SK-N-SH (cell line): ENCODE results near the gene DUSP15. TPM values are rescaled to one million over a fixed set of nuclear protein-coding genes. Genes with fewer than 3 reads are reported as not detected.
A peak's percentile ranks its signal among the peaks of the same experiment; 100 is the strongest.

Experiments used
- CTCF ChIA-PET: fragments of 300-600, 350-600 bp; formaldehyde crosslinking; extraction: SDS; loops from one replicate; lab custom pipeline; 2021; lab: Yijun Ruan, JAX
- POLR2A ChIA-PET: fragments of 350-600 bp; sonication (Branson Sonifier 250); formaldehyde crosslinking; extraction: SDS; loops from one replicate; lab custom pipeline; 2020; ENCODE audit warnings: antibody characterized with exemption, inconsistent platforms; lab: Yijun Ruan, JAX
- DNase-seq: peaks from one replicate; pipeline ENCODE4 v3.0.0; 2012
- H2AFZ ChIP-seq: fragments of 200-600 bp; sonication (generic); 2 replicates; pipeline ENCODE4 v1.8.1; 2016; ENCODE audit warnings: antibody characterized with exemption, mild to moderate bottlenecking, low read depth
- H3F3A ChIP-seq: fragments of 200-600 bp; sonication (generic); replicated peaks from 2 replicates; pipeline ENCODE3; 2016; ENCODE audit warnings: antibody characterized with exemption, mild to moderate bottlenecking; ENCODE audit not compliant: insufficient read depth
- H3K27ac ChIP-seq, 2 experiments: fragments of 200-500 bp in 1 of 2; fragments of 200-600 bp in 1 of 2; sonication (Bioruptor generic) in 1 of 2; sonication (generic), shearing (Covaris generic) in 1 of 2; 2 replicates each; pipeline versions ENCODE4 v1.5.1 to v1.6.1; 2014 to 2016; ENCODE audit warnings: low read depth in 2 of 2, inconsistent platforms in 1 of 2, low read length in 1 of 2, mild to moderate bottlenecking in 1 of 2, mixed read lengths in 1 of 2
- H3K27me3 ChIP-seq: fragments of 200-600 bp; sonication (generic), shearing (Covaris generic); 2 replicates; pipeline ENCODE4 v1.6.1; 2016; ENCODE audit warnings: mixed run types; ENCODE audit not compliant: insufficient read depth
- H3K36me3 ChIP-seq, 2 experiments: fragments of 200-500 bp in 1 of 2; fragments of 200-600 bp in 1 of 2; sonication (Bioruptor generic) in 1 of 2; sonication (generic) in 1 of 2; replicated peaks in 1 of 2; 2 replicates each; pipeline versions ENCODE3 to v1.5.1; 2014 to 2016; ENCODE audit warnings: low read length in 1 of 2, mild to moderate bottlenecking in 1 of 2; ENCODE audit not compliant: insufficient read depth in 2 of 2, control insufficient read depth in 1 of 2
- H3K4me1 ChIP-seq, 2 experiments: fragments of 200-500 bp in 1 of 2; fragments of 200-600 bp in 1 of 2; sonication (Bioruptor generic) in 1 of 2; sonication (generic), shearing (Covaris generic) in 1 of 2; 2 replicates each; pipeline versions ENCODE4 v1.5.1 to v1.6.1; 2014 to 2016; ENCODE audit warnings: low read depth in 1 of 2, low read length in 1 of 2, mixed run types in 1 of 2; ENCODE audit not compliant: insufficient read depth in 2 of 2, control insufficient read depth in 1 of 2
- H3K4me2 ChIP-seq: fragments of 200-600 bp; sonication (generic), shearing (Covaris generic); 2 replicates; pipeline ENCODE4 v1.6.1; 2017; ENCODE audit warnings: mixed run types
- H3K4me3 ChIP-seq, 2 experiments: fragments of 200-500 bp in 1 of 2; fragments of 200-600 bp in 1 of 2; sonication (Bioruptor generic) in 1 of 2; sonication (generic), shearing (Covaris generic) in 1 of 2; 2 replicates each; pipeline versions ENCODE4 v1.5.1 to v1.8.1; 2014 to 2016; ENCODE audit warnings: low read depth in 2 of 2, inconsistent platforms in 1 of 2, low read length in 1 of 2, mild to moderate bottlenecking in 1 of 2, mixed read lengths in 1 of 2, moderate library complexity in 1 of 2
- H3K79me2 ChIP-seq: fragments of 200-600 bp; sonication (generic); 2 replicates; pipeline ENCODE4 v1.8.1; 2017; ENCODE audit warnings: mild to moderate bottlenecking; ENCODE audit not compliant: insufficient read depth
- H3K9ac ChIP-seq: fragments of 200-600 bp; sonication (generic); 2 replicates; pipeline ENCODE4 v1.6.1; 2017; ENCODE audit warnings: mixed run types
- H3K9me2 ChIP-seq: fragments of 200-600 bp; sonication (generic); 2 replicates; pipeline ENCODE4 v1.6.1; 2017; ENCODE audit warnings: mixed run types
- H3K9me3 ChIP-seq: fragments of 200-600 bp; sonication (generic); 2 replicates; pipeline ENCODE4 v1.6.1; 2017; ENCODE audit warnings: mixed run types, mild to moderate bottlenecking, moderate library complexity
- H4K20me1 ChIP-seq: fragments of 200-600 bp; sonication (generic); 2 replicates; pipeline ENCODE4 v1.6.1; 2017; ENCODE audit warnings: mild to moderate bottlenecking, mixed run types; ENCODE audit not compliant: insufficient read depth
- CHD2 ChIP-seq: fragments of 150-350 bp; IDR thresholded peaks from 2 replicates; pipeline ENCODE4 v1.6.1; 2018; ENCODE audit warnings: low read length; ENCODE audit not compliant: partially characterized antibody
- ELF1 ChIP-seq: IDR thresholded peaks from 2 replicates; pipeline ENCODE4 v1.4.0; 2012
- EP300 ChIP-seq, 2 experiments: IDR thresholded peaks; 2 replicates each; pipeline versions ENCODE4 v1.4.0 to v1.6.1; 2012; ENCODE audit warnings: borderline replicate concordance in 1 of 2, low read depth in 1 of 2, low read length in 1 of 2
- EZH2phosphoT487 ChIP-seq: fragments of 200-600 bp; sonication (generic); IDR thresholded peaks from 2 replicates; pipeline ENCODE4 v1.6.1; 2017; ENCODE audit warnings: low read depth, mixed run types, mild to moderate bottlenecking, antibody characterized with exemption, moderate library complexity, borderline replicate concordance
- FOSL2 ChIP-seq: IDR thresholded peaks from 2 replicates; pipeline ENCODE4 v1.4.0; 2012; ENCODE audit warnings: low read depth, mild to moderate bottlenecking, moderate library complexity, borderline replicate concordance
- FOXJ3 ChIP-seq: sonication (generic); formaldehyde crosslinking; IDR thresholded peaks from 2 replicates; pipeline ENCODE4 v1.5.1; 2020; ENCODE audit warnings: mild to moderate bottlenecking, missing genetic modification reagents
- FOXM1 ChIP-seq: IDR thresholded peaks from 2 replicates; pipeline ENCODE4 v1.4.0; 2012; ENCODE audit warnings: low read depth, mild to moderate bottlenecking
- GATA2 ChIP-seq: sonication (generic); formaldehyde crosslinking; IDR thresholded peaks from 2 replicates; pipeline ENCODE4 v1.5.0; 2020; ENCODE audit warnings: mild to moderate bottlenecking, missing genetic modification reagents
- IRF3 ChIP-seq: fragments of 150-350 bp; IDR thresholded peaks from 2 replicates; pipeline ENCODE4 v1.6.1; 2016; ENCODE audit warnings: mild to moderate bottlenecking, low read depth, low read length
- JUND ChIP-seq: IDR thresholded peaks from 2 replicates; pipeline ENCODE4 v1.4.0; 2012
- MEF2A ChIP-seq: IDR thresholded peaks from 2 replicates; pipeline ENCODE4 v1.4.0; 2012; ENCODE audit warnings: low read depth, borderline replicate concordance
- MXI1 ChIP-seq: IDR thresholded peaks from 2 replicates; pipeline ENCODE4 v1.6.1; 2012; ENCODE audit warnings: mild to moderate bottlenecking, low read depth, low read length, improper control_type of control experiment
- PBX3 ChIP-seq: IDR thresholded peaks from 2 replicates; pipeline ENCODE4; 2012
- POLR2AphosphoS5 ChIP-seq: IDR thresholded peaks from 2 replicates; pipeline ENCODE4 v1.6.1; 2012; ENCODE audit warnings: low read depth, low read length
- RCOR1 ChIP-seq: fragments of 150-350 bp; IDR thresholded peaks from 2 replicates; pipeline ENCODE4 v1.6.1; 2017; ENCODE audit warnings: antibody characterized with exemption, low read length
- RFX5 ChIP-seq: IDR thresholded peaks from 2 replicates; pipeline ENCODE4 v1.6.1; 2012; ENCODE audit warnings: mild to moderate bottlenecking, improper control_type of control experiment, low read length
- RXRA ChIP-seq: IDR thresholded peaks from 2 replicates; pipeline ENCODE4 v1.4.0; 2012; ENCODE audit warnings: low read depth, mild to moderate bottlenecking, borderline replicate concordance
- SIN3A ChIP-seq: IDR thresholded peaks from 2 replicates; pipeline ENCODE4 v1.6.1; 2012; ENCODE audit warnings: low read depth, mild to moderate bottlenecking, low read length, moderate library complexity, borderline replicate concordance
- TAF1 ChIP-seq: IDR thresholded peaks from 2 replicates; pipeline ENCODE4 v1.6.1; 2012; ENCODE audit warnings: low read depth, mild to moderate bottlenecking, low read length, moderate library complexity, borderline replicate concordance
- TCF12 ChIP-seq: IDR thresholded peaks from 2 replicates; pipeline ENCODE4 v1.4.0; 2012
- TEAD4 ChIP-seq: IDR thresholded peaks from 2 replicates; pipeline ENCODE4 v1.4.0; 2012; ENCODE audit warnings: mild to moderate bottlenecking, borderline replicate concordance; ENCODE audit not compliant: insufficient read depth
- USF1 ChIP-seq: IDR thresholded peaks from 2 replicates; pipeline ENCODE4 v1.4.0; 2012; ENCODE audit warnings: low read depth, borderline replicate concordance
- YY1 ChIP-seq: IDR thresholded peaks from 2 replicates; pipeline ENCODE4 v1.4.0; 2012; ENCODE audit warnings: low read depth, mild to moderate bottlenecking
- WGBS: methylation state at CpG from one replicate; pipeline ENCODE4 v1.1.6; 2017; ENCODE audit warnings: low lambda C conversion rate; 5-methylcytosine and 5-hydroxymethylcytosine counted together
- polyA plus RNA-seq, 3 experiments: library from polyadenylated mRNA; depleted of rRNA; stranded (reverse); fragments of >200 nt; gene quantifications; 2 replicates each; pipeline ENCODE4 v1.2.3, GENCODE V29; 2012

Gene DUSP15
- polyA plus RNA-seq, 1 of the 3 experiments (the other 2 are of a cell fraction): 5.4 TPM

GRCh38 chr20:31835554-31835953 lies 34.8 kb downstream of the DUSP15 start:
- H3F3A ChIP-seq: peaks cover 33% of the 10 kb centered on the region
- peak overlapping the region; percentile 62 to 88; a peak in 3 of 4 replicates for H3K27ac ChIP-seq
- no peaks in the 10 kb centered on the region for H3K36me3 ChIP-seq
- H4K20me1 ChIP-seq: no peaks in the 10 kb centered on the region
- no peaks in the 10 kb centered on the region for H3K79me2 ChIP-seq
- peaks cover 34 to 47% of the 10 kb centered on the region in 2 experiments for H3K4me1 ChIP-seq
- peak overlapping the region; percentile 30 for H3K4me2 ChIP-seq
- DNase-seq: no peak
- no peak for TF ChIP-seq EP300 (IDR thresholded peaks at IDR 0.05; ENCODE audit: borderline replicate concordance in 1 of 2, low read depth in 1 of 2, low read length in 1 of 2)
- TF ChIP-seq GATA2 (CRISPR knock-in tag): no peak
- no peak for TF ChIP-seq PBX3
- no peak for TF ChIP-seq TCF12
- TF ChIP-seq EZH2phosphoT487: no peak
- TF ChIP-seq RXRA: no peak
- TF ChIP-seq FOXM1: no peak
- TF ChIP-seq MXI1: no peak
- TF ChIP-seq SIN3A: no peak
- TF ChIP-seq TAF1: no peak
- no peak for TF ChIP-seq FOXJ3 (CRISPR knock-in tag)
- TF ChIP-seq ELF1: no peak
- no peak for TF ChIP-seq RCOR1
- no peak for TF ChIP-seq CHD2
- TF ChIP-seq FOSL2: no peak
- no peak for TF ChIP-seq TEAD4
- TF ChIP-seq RFX5: no peak
- peak overlapping the region; percentile 18; the same call in 1 of the 2 replicates for H3K9ac ChIP-seq
- H3K27me3 ChIP-seq: no peaks in the 10 kb centered on the region
- H3K4me3 ChIP-seq: no peak overlapping the region
- ChIA-PET POLR2A (no interaction called here), CTCF (interaction anchor here (2.2 to 15.5 kb wide), 6 partner anchors 11 to 197 kb away, joined by 7 to 174 read pairs (median 48); partner anchors contain the start of gene FOXS1)
- no peaks in the 10 kb centered on the region for H3K9me2 ChIP-seq
- H3K9me3 ChIP-seq: no peaks in the 10 kb centered on the region
- no peak overlapping the region for H2AFZ ChIP-seq
- 84% methylated on average over 5 of the region's 9 CpGs for WGBS

- Histone ChIP-seq H4K20me1 (no peaks in the 10 kb centered on the region), H3K9me2 (no peaks in the 10 kb centered on the region), H3K4me2 (no peak overlapping the region), H3K79me2 (no peaks in the 10 kb centered on the region), H3K9ac (no peak overlapping the region), H3K36me3 (no peaks in the 10 kb centered on the region), H3K4me3 (no peak overlapping the region), H3K4me1 (peaks cover 34 to 47% of the 10 kb centered on the region in 2 experiments), H3F3A (peaks cover 27% of the 10 kb centered on the region), H2AFZ (no peak overlapping the region), H3K27me3 (no peaks in the 10 kb centered on the region), H3K9me3 (no peaks in the 10 kb centered on the region), H3K27ac (no peak overlapping the region; a peak in 1 of 4 replicates)
- TF ChIP-seq TEAD4 (no peak), PBX3 (no peak), FOXJ3 (CRISPR knock-in tag) (no peak), MXI1 (no peak), RXRA (no peak), RCOR1 (no peak), MEF2A (no peak), ELF1 (no peak), IRF3 (no peak), RFX5 (no peak), POLR2AphosphoS5 (no peak), USF1 (no peak), JUND (no peak), TAF1 (no peak), YY1 (no peak)
- POLR2A ChIA-PET: interaction anchor here (1.0 kb wide), 1 partner anchor 17 kb away, joined by 4 read pairs; no protein-coding TSS in a partner anchor
- 96% methylated on average over 13 of the region's 20 CpGs for WGBS
- CTCF ChIA-PET: interaction anchor here (0.5 to 15.5 kb wide), 21 partner anchors 9 to 391 kb away, joined by 3 to 174 read pairs (median 4); partner anchors contain the start of genes DUSP15, FOXS1, PDRG1 and TTLL9
- no peak for DNase-seq
Observed at GRCh38 chr20:31833931-31834521, 36.3 kb downstream of the DUSP15 start.
